ENCODE measurements around the gene STARD13.

The STARD13 gene

GRCh38 chr13:33191425-33192210 is 93.9 kb downstream of the STARD13 start:
- no peak for TF ChIP-seq CTCF (IDR thresholded peaks at IDR 0.05; ENCODE audit: insufficient read depth, low read length)
- no peak for TF ChIP-seq SPI1 (IDR thresholded peaks at IDR 0.05; ENCODE audit: borderline replicate concordance, low read depth)
- TF ChIP-seq REST (IDR thresholded peaks at IDR 0.05; ENCODE audit: insufficient replicate concordance, low read depth): no peak
- no peak for TF ChIP-seq POLR2AphosphoS5 (IDR thresholded peaks at IDR 0.05; ENCODE audit: low read depth)
- no peak for TF ChIP-seq GABPA (IDR thresholded peaks at IDR 0.05; ENCODE audit: low read depth)
- no peak overlapping the region for H3K27ac ChIP-seq (replicated peaks)
- DNase-seq (ENCODE audit: low read depth in 1 of 2, low spot score in 1 of 2): no peak
- no peaks in the 10 kb centered on the region for H3K27me3 ChIP-seq (ENCODE audit: insufficient read depth, poor library complexity, severe bottlenecking)
- H3K4me3 ChIP-seq (replicated peaks; ENCODE audit: insufficient read depth, low read length): no peak overlapping the region

- no peaks in the 10 kb centered on the region for H3K27me3 ChIP-seq (ENCODE audit: insufficient read depth, poor library complexity, severe bottlenecking)
- H3K4me3 ChIP-seq (replicated peaks; ENCODE audit: insufficient read depth, low read length): no peak overlapping the region
- H3K27ac ChIP-seq (replicated peaks): no peak overlapping the region
- no peak for DNase-seq (ENCODE audit: low read depth in 1 of 2, low spot score in 1 of 2)
- TF ChIP-seq GABPA (IDR thresholded peaks at IDR 0.05; ENCODE audit: low read depth): no peak
- no peak for TF ChIP-seq SPI1 (IDR thresholded peaks at IDR 0.05; ENCODE audit: borderline replicate concordance, low read depth)
- TF ChIP-seq CTCF (IDR thresholded peaks at IDR 0.05; ENCODE audit: insufficient read depth, low read length): no peak
- no peak for TF ChIP-seq POLR2AphosphoS5 (IDR thresholded peaks at IDR 0.05; ENCODE audit: low read depth)
- TF ChIP-seq REST (IDR thresholded peaks at IDR 0.05; ENCODE audit: insufficient replicate concordance, low read depth): no peak
Measured at GRCh38 chr13:33189470-33189869, 96.1 kb downstream of the STARD13 start.

- Histone ChIP-seq H3K27ac (replicated peaks) (no peak overlapping the region), H3K4me3 (replicated peaks; ENCODE audit: insufficient read depth, low read length) (no peak overlapping the region), H3K27me3 (ENCODE audit: insufficient read depth, poor library complexity, severe bottlenecking) (no peaks in the 10 kb centered on the region)
- TF ChIP-seq CTCF (IDR thresholded peaks at IDR 0.05; ENCODE audit: insufficient read depth, low read length): no peak
- no peak for DNase-seq (ENCODE audit: low read depth in 1 of 2, low spot score in 1 of 2)
Measured at GRCh38 chr13:33188093-33188882, 97.3 kb downstream of the STARD13 start.
